Ascending aorta (tissue), 2 donors: Measurements from ENCODE around the gene CLEC16A. TPM values are rescaled to one million over a fixed set of nuclear protein-coding genes. Genes with fewer than 3 reads are reported as not detected.
"Not testable (repeated sequence)": the region's sequence is repeated elsewhere in the genome, so short reads cannot be mapped to it uniquely, and the experiment has no call there.

Experiments
- DNase-seq, 2 donors: peaks; one replicate each; pipeline ENCODE4 v3.0.0-alpha.2; 2019; ENCODE audit warnings: low spot score in 2 of 2
- H3K27ac ChIP-seq, 2 donors: fragments of 200-600 bp; sonication (generic); one replicate each; pipeline ENCODE4 v1.5.1; 2016 to 2017; ENCODE audit warnings: mild to moderate bottlenecking in 1 of 2
- H3K27me3 ChIP-seq: fragments of 200-600 bp; sonication (generic); one replicate; pipeline ENCODE4 v1.5.1; 2017
- H3K36me3 ChIP-seq, 2 donors: fragments of 200-600 bp; sonication (generic); one replicate each; pipeline ENCODE4 v1.5.1; 2016
- H3K4me1 ChIP-seq, 2 donors: fragments of 200-600 bp; sonication (generic); one replicate each; pipeline ENCODE4 v1.5.1; 2016 to 2017; ENCODE audit warnings: mild to moderate bottlenecking in 1 of 2
- H3K4me3 ChIP-seq, 2 donors: fragments of 200-600 bp; sonication (generic); one replicate each; pipeline ENCODE4 v1.5.1; 2016 to 2017; ENCODE audit warnings: mild to moderate bottlenecking in 1 of 2
- H3K9me3 ChIP-seq, 2 donors: fragments of 200-600 bp; sonication (generic); one replicate each; pipeline ENCODE4 v1.5.1; 2016
- CTCF ChIP-seq, 3 experiments: fragments of 200-600 bp in 2 of 3; fragments of 450-650 bp in 1 of 3; sonication (generic) in 2 of 3; IDR thresholded peaks; one replicate each; pipeline ENCODE4 v1.5.1; 2016 to 2019; ENCODE audit warnings: antibody characterized with exemption in 3 of 3, mild to moderate bottlenecking in 1 of 3, moderate library complexity in 1 of 3
- intact Hi-C: fragments of 100-400 bp; cut with DNase I; formaldehyde crosslinking; loops from one replicate; pipeline ENCODE4 v1.15.1; 2023
- total RNA-seq: library from RNA; depleted of rRNA; stranded (reverse); fragments of >200 nt; gene quantifications from one replicate; pipeline ENCODE4 v1.1.0, GENCODE V29; 2016

The CLEC16A gene
- total RNA-seq, 1 donor from 2014 or later: 16.2 TPM

DNA sequence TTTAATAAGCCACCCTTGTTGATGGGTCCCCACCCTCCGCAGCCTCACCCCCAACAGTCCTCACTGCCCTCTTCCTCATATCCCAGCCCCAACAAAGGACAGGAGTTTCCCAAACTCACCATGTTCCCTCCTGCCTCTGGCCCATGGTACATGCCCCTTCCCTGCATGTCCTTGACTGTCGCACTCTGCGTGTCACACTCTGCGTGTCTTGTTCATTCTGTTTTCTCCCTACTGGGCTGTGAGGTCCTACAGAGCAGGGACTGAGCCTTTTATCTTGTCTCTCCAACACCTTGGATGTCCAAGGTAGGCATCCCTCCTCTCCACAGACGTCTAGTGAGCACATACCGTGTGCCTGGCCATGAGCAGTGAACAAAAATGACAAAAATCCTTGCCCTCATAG, 156.9 kb downstream of the CLEC16A start:
- H3K27me3 ChIP-seq: no peaks in the 10 kb centered on the region
- DNase-seq: no peak
- no peaks in the 10 kb centered on the region for H3K9me3 ChIP-seq
- peak overlapping the region in 1 of 2 donors; percentile 69 for H3K27ac ChIP-seq
- H3K4me3 ChIP-seq: no peak overlapping the region
- intact Hi-C loops: loop anchor here (2.0 kb wide), 1 partner anchor 22 kb away; no protein-coding TSS in a partner anchor
- H3K4me1 ChIP-seq: peaks cover 9 to 30% of the 10 kb centered on the region in 2 donors
- H3K36me3 ChIP-seq: no peaks in the 10 kb centered on the region
- no peak for TF ChIP-seq CTCF (IDR thresholded peaks at IDR 0.05)

- intact Hi-C loops: loop anchor here (2.0 kb wide), 1 partner anchor 23 kb away; no protein-coding TSS in a partner anchor
- TF ChIP-seq CTCF (IDR thresholded peaks at IDR 0.05): peak in 1 of 3 experiments; percentile 12
- Histone ChIP-seq H3K9me3 (no peaks in the 10 kb centered on the region), H3K27me3 (no peaks in the 10 kb centered on the region), H3K4me3 (no peak overlapping the region), H3K27ac (peak overlapping the region; percentile 14 to 69), H3K36me3 (no peaks in the 10 kb centered on the region), H3K4me1 (peaks cover 9 to 33% of the 10 kb centered on the region in 2 donors)
- no peak for DNase-seq
Observed at GRCh38 chr16:11101695-11102522, 157.5 kb downstream of the CLEC16A start.

DNA sequence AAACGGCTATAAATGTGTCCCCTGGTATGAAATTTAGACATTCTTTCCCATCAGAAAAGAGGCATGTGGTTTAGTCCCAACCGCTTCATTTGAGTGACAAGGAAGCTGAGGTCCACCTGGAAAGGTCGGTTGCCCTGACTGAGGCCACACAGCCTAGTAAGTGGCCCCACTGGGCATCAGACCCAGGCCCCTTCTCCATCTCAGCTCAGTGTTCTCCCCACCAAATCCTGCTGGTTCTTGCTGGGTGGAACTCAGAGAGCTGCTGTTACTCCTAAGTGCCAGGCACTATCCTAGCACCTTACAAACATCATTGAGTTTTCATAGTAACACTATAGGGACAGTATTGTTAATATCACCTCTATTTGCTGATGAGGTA, 158.1 kb downstream of the CLEC16A start:
- no peak for TF ChIP-seq CTCF (IDR thresholded peaks at IDR 0.05)
- H3K27ac ChIP-seq: peak overlapping the region; percentile 14 to 37

DNA sequence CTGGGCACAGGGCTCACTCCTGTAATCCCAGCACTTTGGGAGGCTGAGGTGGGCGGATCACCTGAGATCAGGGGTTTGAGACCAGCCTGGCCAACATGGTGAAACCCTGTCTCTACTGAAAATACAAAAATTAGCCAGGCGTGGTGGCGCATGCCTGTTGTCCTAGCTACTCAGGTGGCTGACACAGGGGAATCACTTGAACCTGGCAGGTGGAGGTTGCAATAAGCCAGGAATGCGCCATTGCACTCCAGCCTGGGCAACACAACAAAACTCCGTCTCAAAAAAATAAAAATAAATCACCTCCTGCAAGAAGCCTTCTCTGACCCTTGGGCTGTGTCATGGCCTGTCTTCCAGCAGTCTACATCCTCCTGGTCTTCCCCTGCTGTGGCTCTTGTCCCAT, 158.9 kb downstream of the CLEC16A start:
- intact Hi-C loops: not testable (repeated sequence)

More for the DNA sequence above, 158.1 kb downstream of the CLEC16A start:
- Histone ChIP-seq H3K4me1 (peaks cover 13 to 39% of the 10 kb centered on the region in 2 donors), H3K9me3 (no peaks in the 10 kb centered on the region), H3K4me3 (no peak overlapping the region), H3K27me3 (no peaks in the 10 kb centered on the region), H3K36me3 (no peaks in the 10 kb centered on the region)
- intact Hi-C loops: no loop called here
- DNase-seq: no peak

DNA sequence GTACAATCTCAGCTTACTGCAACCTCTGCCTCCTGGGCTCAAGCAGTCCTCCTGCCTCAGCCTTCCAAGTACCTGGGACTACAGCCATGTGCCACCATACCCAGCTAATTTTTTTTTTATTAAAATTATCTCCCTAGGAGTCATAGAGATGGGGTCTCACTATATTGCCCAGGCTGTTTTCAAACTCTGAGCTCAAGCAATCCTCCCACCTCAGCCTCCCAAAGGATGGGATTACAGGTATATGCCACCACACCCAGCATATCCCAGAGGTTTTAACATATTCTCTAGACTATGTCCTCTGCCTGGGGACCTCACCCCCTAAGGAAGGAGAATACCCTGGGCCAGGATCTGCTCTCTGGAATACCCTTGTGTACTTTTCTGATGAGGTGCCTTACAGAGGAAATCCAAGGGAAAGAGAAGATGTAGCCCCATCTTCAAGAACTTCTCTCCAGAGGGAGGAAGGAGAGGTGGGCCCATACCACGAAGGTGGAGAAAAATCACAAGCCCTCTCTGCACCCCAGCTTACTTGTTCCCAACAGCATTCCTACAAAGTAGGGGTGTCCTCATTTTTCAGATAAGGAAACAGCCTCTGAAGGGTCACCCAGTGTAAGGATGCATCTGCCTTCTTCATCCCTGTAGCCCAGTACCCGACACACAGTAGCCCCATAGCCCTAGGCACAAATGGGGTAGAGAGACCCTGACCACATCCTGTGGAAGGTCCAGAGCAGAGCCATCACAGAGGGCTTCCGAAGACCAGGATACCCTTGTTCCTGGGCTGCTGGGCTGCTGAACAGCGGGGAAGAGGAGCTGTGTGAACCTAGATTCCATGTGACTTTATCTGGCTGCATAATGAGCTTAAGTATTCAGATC, 160.0 kb downstream of the CLEC16A start:
- H3K4me1 ChIP-seq: peaks cover 24 to 54% of the 10 kb centered on the region in 2 donors
- H3K27me3 ChIP-seq: no peaks in the 10 kb centered on the region
- no peak overlapping the region for H3K4me3 ChIP-seq
- DNase-seq: no peak
- peak overlapping the region; percentile 38 to 83 for H3K27ac ChIP-seq
- no peak for TF ChIP-seq CTCF (IDR thresholded peaks at IDR 0.05)
- intact Hi-C loops: loop anchor here (2.0 to 5.0 kb wide), 3 partner anchors 28 to 153 kb away; partner anchors contain the start of gene SOCS1
- H3K9me3 ChIP-seq: no peaks in the 10 kb centered on the region
- H3K36me3 ChIP-seq: no peaks in the 10 kb centered on the region

More for the DNA sequence above, 158.9 kb downstream of the CLEC16A start:
- not testable (repeated sequence) for H3K9me3 ChIP-seq, H3K4me3 ChIP-seq, DNase-seq, H3K27me3 ChIP-seq, H3K36me3 ChIP-seq
- H3K4me1 ChIP-seq: peaks cover 19 to 46% of the 10 kb centered on the region in 2 donors
- peak overlapping the region in 1 of 2 donors; percentile 37 for H3K27ac ChIP-seq
